ENCODE data around the gene TPRA1.
"Not testable (repeated sequence)": the region's sequence is repeated elsewhere in the genome, so short reads cannot be mapped to it uniquely, and the experiment has no call there.

Gene TPRA1

GRCh38 chr3:127535106-127535785 lies 55.3 kb downstream of the TPRA1 start:
- DNase-seq, result no peak

- DNase-seq, result no peak
Observed at GRCh38 chr3:127534564-127534963, 56.0 kb downstream of the TPRA1 start.

- DNase-seq, result no peak
Observed at GRCh38 chr3:127534161-127534451, 56.4 kb downstream of the TPRA1 start.

GRCh38 chr3:127532561-127533203 lies 57.9 kb downstream of the TPRA1 start:
- no peak for DNase-seq

- no peak for DNase-seq
Observed at GRCh38 chr3:127531821-127532220, 58.7 kb downstream of the TPRA1 start.

GRCh38 chr3:127530863-127531262 lies 59.7 kb downstream of the TPRA1 start:
- DNase-seq, result not testable (repeated sequence)

GRCh38 chr3:127529346-127530188 lies 61.0 kb downstream of the TPRA1 start:
- no peak for DNase-seq

GRCh38 chr3:127525373-127525772 lies 65.2 kb downstream of the TPRA1 start:
- peak; percentile 86 for DNase-seq

- DNase-seq, result no peak
Observed at GRCh38 chr3:127524296-127524896, 66.1 kb downstream of the TPRA1 start.
